UCSD-AML1 (cell line): ENCODE measurements around the gene GRK2.

Experiments used
- DNase-seq: peaks from one replicate; lab custom pipeline; 2025; ENCODE audit not compliant: unreplicated experiment; lab: John Stamatoyannopoulos, UW

The GRK2 gene

GRCh38 chr11:67253872-67254624 lies 12.2 kb upstream of the GRK2 start:
- no peak for DNase-seq

GRCh38 chr11:67254798-67255197 lies 11.5 kb upstream of the GRK2 start:
- no peak for DNase-seq

GRCh38 chr11:67255353-67255752 lies 10.9 kb upstream of the GRK2 start:
- no peak for DNase-seq

- DNase-seq, result no peak
These were observed 10.4 kb upstream of the GRK2 start for GRCh38 chr11:67255864-67256263.

GRCh38 chr11:67256477-67257135 lies 9.7 kb upstream of the GRK2 start:
- DNase-seq, result no peak

GRCh38 chr11:67260406-67260805 lies 5.9 kb upstream of the GRK2 start:
- DNase-seq, result no peak

- peak; percentile 49 for DNase-seq
These were observed 5.2 kb upstream of the GRK2 start for GRCh38 chr11:67260885-67261639.

- no peak for DNase-seq
These were observed 4.7 kb upstream of the GRK2 start for GRCh38 chr11:67261640-67261945.

GRCh38 chr11:67261946-67262681 lies 4.2 kb upstream of the GRK2 start:
- DNase-seq, result no peak

- DNase-seq, result peak; percentile 84
These were observed 3.3 kb upstream of the GRK2 start for GRCh38 chr11:67262731-67263675.

- no peak for DNase-seq
These were observed 2.0 kb upstream of the GRK2 start for GRCh38 chr11:67264260-67264659.

GRCh38 chr11:67264877-67265632 lies 1.2 kb upstream of the GRK2 start:
- no peak for DNase-seq

GRCh38 chr11:67265633-67266448 lies 432 bp upstream of the GRK2 start:
- peak; percentile 83 for DNase-seq

- no peak for DNase-seq
These were observed 1.2 kb downstream of the GRK2 start for GRCh38 chr11:67267188-67268080.

- peak; percentile 76 for DNase-seq
These were observed 2.0 kb downstream of the GRK2 start for GRCh38 chr11:67268081-67268961.

GRCh38 chr11:67268962-67269268 lies 2.6 kb downstream of the GRK2 start:
- no peak for DNase-seq
